ENCODE measurements around the gene LONRF2. TPM values are rescaled to one million over a fixed set of nuclear protein-coding genes. Genes with fewer than 3 reads are reported as not detected.

Gene LONRF2

Small RNA genes within 50 kb of the gene (small RNA-seq; reads per million reads assigned to genes)
- gene AC012493.2 (ENCODE audit: low read depth), result not detected

Data from mesenchymal stem cell (in vitro differentiated cells and primary cell).